ENCODE results near the gene KDM7A.
A peak's percentile ranks its signal among the peaks of the same experiment; 100 is the strongest.

Gene KDM7A

GRCh38 chr7:140082770-140083169, 94.0 kb downstream of the KDM7A start:
- no peak for DNase-seq (ENCODE audit: low read depth in 3 of 3)

DNA sequence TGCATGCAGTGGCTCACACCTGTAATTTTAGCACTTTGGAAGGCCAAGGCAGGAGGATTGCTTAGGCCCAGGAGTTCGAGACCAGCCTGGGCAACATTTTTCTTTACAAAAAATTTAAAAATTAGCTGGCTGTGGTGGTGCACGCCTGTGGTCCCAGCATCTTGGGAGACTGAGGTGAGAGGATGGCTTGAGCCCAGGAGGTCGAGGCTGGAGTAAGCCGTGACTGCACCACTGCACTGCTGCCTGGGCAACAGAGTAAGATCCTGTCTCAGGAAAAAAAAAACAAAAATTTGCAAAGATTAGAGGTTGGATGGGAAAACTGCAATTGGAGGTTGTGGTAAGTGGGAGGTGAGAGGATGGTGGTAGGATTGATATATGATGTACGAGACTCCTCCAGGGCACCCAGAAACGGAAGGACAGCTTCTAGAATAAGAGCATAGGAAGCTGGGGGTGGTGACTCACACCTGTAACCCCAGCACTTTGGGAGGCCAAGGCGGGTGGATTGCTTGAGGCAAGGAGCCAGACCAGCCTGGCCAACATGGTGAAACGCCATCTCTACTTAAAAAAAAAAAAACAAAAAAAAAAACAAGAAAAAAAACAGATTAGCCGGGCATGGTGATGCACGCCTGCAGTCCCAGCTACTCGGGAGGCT, 94.9 kb downstream of the KDM7A start:
- DNase-seq (ENCODE audit: low read depth in 3 of 3), result no peak

DNA sequence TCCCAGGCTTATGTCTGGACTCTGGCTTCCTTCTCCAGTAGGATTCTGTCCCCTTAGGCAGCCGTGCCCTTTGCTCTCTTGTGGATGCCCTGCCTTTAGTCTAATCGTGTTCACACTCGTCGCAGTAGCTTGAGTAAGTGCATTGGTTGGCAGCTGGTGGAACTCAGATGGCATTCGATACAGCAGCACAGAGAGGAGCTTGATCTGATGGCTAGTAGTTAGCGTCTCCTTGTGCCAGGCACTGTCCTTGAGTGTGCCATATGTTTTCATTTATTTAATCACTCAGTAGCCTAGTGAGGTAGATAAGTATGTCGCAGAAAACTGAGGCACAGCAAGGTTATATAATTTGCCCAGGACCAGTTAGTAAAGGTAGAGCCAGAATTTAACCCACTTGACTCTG, 95.9 kb downstream of the KDM7A start:
- no peak for DNase-seq (ENCODE audit: low read depth in 3 of 3)

GRCh38 chr7:140079121-140079536, 97.7 kb downstream of the KDM7A start:
- no peak for DNase-seq (ENCODE audit: low read depth in 3 of 3)

DNA sequence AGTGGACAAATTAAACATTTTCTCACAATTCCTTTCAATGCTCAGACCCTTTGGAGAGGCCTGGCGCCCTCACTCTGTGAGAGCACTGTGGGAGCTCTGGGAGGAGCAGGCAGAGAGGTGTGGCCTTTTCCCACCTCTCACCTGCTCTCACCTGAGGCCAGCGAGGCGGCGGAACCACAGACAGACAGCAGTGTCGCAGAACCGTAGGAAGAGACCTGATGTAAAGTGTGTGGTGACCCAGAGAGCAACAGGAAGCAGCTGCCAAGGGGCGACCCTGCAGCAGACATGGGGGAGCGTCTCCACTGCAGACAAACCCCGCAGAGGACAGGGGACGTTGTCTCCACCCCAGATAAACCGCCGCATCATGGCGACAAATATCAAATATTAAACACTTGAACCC, 98.4 kb downstream of the KDM7A start:
- no peak for DNase-seq (ENCODE audit: low read depth in 3 of 3)

DNA sequence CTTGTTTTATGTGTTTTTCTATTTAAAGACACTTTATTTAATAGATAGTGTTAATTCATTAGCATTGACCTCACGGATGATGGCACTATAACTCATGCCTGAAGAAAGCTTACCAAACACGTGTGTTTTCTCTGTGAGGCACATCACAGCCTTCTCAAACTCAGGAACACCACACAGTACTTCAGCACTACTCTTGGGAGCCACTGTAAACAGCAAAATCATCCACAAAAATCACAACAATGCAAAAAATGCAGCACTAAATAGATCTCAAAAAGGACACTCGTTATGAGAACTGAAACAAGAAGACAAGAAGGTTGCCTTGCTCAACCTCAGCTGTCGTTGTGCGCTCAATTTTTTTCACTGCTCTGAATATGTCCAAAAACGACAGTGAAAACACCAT, 102.0 kb downstream of the KDM7A start:
- DNase-seq (ENCODE audit: low read depth in 3 of 3), result no peak

- DNase-seq (ENCODE audit: low read depth in 3 of 3), result no peak
Observed at GRCh38 chr7:140070546-140070945, 106.2 kb downstream of the KDM7A start.

GRCh38 chr7:140069298-140069949, 107.4 kb downstream of the KDM7A start:
- no peak for DNase-seq (ENCODE audit: low read depth in 3 of 3)

DNA sequence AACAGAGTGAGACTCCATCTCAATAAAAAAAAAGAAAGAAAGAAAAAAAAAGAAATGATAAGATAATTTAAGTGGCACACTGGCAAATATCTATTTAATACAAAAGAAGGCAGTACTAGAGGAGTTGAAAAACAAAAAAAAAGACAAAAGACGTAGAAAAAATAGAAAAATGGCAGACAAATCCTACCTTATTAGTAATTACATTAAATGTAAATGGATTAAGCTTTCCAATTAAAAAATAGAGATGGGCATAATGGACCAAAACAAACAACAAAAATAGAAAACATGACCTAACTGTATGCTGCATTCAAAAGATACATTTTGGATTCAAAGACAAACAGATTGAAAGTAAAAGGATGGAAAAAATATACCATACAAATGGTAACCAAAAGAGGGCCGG, 108.8 kb downstream of the KDM7A start:
- no peak for DNase-seq (ENCODE audit: low read depth in 3 of 3)

- no peak for DNase-seq (ENCODE audit: low read depth in 3 of 3)
Observed at GRCh38 chr7:140067052-140067451, 109.7 kb downstream of the KDM7A start.

GRCh38 chr7:140062528-140063299, 114.1 kb downstream of the KDM7A start, which contains the start of gene PARP12:
PARP12 (minus strand) TSS chr7:140062951; CDS start chr7:140062847, 104 bp downstream.
- peak; percentile 58 to 83 (median 68) for DNase-seq (ENCODE audit: low read depth in 3 of 3)

DNA sequence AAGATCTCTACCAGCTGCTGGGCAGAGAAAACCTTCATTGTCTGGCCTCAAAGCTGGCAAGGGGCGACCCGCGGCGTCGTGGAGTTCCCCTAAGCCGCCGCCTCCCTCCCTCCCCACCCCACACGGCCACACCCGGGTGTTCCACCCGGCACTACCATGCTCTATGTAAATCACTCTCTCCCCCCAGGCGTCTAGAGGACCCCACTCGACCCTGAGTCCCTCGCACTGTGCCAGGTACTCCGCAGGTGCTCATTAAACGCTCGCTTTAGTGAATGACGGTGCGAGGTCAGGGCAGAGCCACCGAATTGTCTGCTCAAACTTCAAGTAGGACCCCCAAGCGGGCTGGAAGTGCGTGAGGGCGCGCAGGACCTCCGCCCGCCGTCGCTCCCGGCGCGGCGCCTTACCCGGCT, 114.7 kb downstream of the KDM7A start:
- peak in 2 of 3 experiments; percentile 8 to 23 for DNase-seq (ENCODE audit: low read depth in 3 of 3)

DNA sequence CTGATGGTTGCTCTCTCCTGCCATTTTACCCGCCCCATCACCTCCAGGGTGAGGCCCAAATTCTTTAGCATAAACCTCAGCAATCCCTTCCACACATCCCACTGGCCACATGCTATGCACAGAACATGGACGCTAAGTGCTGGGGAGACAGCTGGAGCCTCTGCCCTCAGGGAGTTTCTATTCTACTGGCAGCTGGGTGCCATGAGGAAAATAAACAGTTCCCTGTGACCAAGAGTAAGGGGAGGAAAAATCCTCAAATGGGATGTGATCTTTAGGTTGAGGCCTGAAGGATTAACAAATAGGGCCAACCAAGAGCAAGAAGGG, 115.2 kb downstream of the KDM7A start:
- DNase-seq (ENCODE audit: low read depth in 3 of 3), result no peak

DNA sequence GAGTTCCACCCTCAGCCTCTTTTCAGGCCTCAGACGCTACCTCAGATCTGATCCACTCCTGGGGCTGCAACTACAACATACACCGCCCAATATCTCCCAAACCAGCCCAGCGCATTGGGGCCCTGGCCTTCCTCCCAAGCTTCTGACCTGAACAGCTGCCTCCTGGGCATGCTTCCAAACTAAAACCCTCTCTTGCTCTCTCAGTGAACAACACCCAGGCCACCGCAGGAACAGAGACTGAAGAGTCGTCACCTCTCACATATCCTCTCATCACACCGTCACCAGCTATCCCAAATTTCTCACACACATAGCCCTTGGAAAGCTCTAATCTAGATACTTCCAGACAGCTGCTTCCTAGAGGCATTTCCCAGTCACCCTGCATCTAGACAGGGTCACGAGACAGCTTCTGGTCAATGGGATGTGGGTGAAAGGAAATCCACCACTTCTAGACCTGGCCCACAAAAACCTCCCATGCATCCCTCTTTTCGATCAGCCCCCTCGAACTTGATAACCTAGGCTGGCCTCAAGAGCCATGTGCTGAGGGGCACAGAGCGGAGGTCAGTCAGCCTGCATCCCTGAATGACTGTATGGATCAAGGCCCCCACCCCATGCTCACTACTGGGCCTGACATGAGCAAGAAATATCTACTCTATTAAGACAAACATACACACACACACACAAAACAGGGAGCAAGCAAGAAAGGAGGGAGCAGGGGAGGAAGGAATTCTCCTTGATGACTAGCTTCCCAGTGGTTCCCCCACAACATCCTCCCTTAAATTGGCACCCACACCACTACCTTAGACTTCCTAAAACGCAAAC, 115.8 kb downstream of the KDM7A start:
- no peak for DNase-seq (ENCODE audit: low read depth in 3 of 3)

GRCh38 chr7:140060243-140060630, 116.5 kb downstream of the KDM7A start:
- DNase-seq (ENCODE audit: low read depth in 3 of 3), result no peak

- DNase-seq (ENCODE audit: low read depth in 3 of 3), result peak; percentile 17 to 49 (median 27)
Observed at GRCh38 chr7:140059273-140060242, 117.2 kb downstream of the KDM7A start.

GRCh38 chr7:140058517-140058916, 118.3 kb downstream of the KDM7A start:
- no peak for DNase-seq (ENCODE audit: low read depth in 3 of 3)

- no peak for DNase-seq (ENCODE audit: low read depth in 3 of 3)
Observed at GRCh38 chr7:140057143-140057535, 119.6 kb downstream of the KDM7A start.

DNA sequence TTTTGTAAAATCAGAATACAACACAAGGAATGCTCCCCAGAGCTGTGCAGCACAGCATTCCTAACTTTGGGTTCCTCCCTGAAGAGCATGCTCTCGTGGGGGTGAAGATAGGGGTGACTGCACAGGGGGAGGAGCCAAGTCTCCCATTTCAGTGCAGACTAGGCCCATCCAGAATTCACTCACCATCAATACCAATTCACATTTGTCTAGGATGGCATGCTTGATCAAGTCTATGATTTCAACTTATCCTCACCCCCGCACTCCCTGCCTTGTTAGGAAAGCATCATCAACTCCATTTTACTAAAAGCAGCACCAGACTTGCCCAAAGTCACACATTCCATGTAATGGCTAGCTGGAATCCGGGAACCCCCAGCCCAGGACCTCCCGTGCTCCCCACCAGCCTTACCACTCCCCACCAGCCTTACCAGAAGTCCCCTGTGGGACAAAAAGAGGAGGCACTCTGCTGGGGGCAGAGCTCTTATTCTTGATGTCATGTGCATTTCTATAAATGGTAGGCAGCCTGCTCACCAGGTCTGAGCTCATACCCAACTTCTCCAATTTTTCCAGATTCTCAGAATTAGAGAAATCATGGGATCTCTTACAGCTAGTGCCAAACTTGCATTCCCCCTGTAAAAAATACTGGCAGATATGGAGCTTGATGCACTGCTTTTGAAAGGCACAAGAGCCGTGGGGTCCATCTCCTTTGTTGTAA, 120.2 kb downstream of the KDM7A start:
- DNase-seq (ENCODE audit: low read depth in 3 of 3), result no peak

DNA sequence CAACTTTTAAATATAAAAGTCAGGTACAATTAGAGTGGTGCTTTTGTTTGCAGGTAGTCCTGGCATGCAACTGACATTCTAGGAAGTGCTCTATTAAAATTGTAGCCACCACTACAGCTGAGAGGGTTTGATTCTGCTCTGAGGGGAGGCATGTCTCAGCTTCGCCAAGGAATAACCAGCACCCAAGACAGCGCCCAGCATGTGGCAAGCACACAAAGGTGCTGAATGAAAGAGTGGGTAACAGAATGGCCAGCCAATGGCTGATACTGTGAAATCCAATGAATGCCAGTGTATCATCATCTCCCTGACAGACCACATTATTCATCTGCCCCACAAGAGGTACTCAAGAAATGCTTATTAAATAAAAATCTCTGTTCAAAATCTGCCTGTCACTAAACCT, 121.0 kb downstream of the KDM7A start:
- no peak for DNase-seq (ENCODE audit: low read depth in 3 of 3)
